HG02885 (cell line): ENCODE data around the gene LXN.
A peak's percentile ranks its signal among the peaks of the same experiment; 100 is the strongest.
"Not testable (repeated sequence)": the region's sequence is repeated elsewhere in the genome, so short reads cannot be mapped to it uniquely, and the experiment has no call there.

Source experiments
- ATAC-seq: cut with Tn5 transposase; IDR thresholded peaks from one replicate; pipeline ENCODE4 v1.9.1; 2021; ENCODE audit warnings: mild to moderate bottlenecking; ENCODE audit not compliant: unreplicated experiment, poor library complexity

The LXN gene

GRCh38 chr3:158672215-158673176 is at the start of gene LXN:
TSS of gene LXN (minus strand) at chr3:158672648. CDS start at chr3:158672478, 170 bp downstream.
- peak; percentile 99 for ATAC-seq

GRCh38 chr3:158722108-158722507 is 49.7 kb upstream of the LXN start:
- ATAC-seq = no peak

GRCh38 chr3:158718490-158719170 is 46.2 kb upstream of the LXN start:
- no peak for ATAC-seq

- ATAC-seq = no peak
Measured at GRCh38 chr3:158717576-158717975, 45.1 kb upstream of the LXN start.

- no peak for ATAC-seq
Measured at GRCh38 chr3:158713094-158713499, 40.6 kb upstream of the LXN start.

GRCh38 chr3:158712443-158712842 is 40.0 kb upstream of the LXN start:
- ATAC-seq = no peak

GRCh38 chr3:158711886-158712285 is 39.4 kb upstream of the LXN start:
- no peak for ATAC-seq

GRCh38 chr3:158710601-158711000 is 38.2 kb upstream of the LXN start:
- ATAC-seq = no peak

- no peak for ATAC-seq
Measured at GRCh38 chr3:158709666-158710083, 37.2 kb upstream of the LXN start.

GRCh38 chr3:158703566-158703965 is 31.1 kb upstream of the LXN start:
- ATAC-seq = no peak

GRCh38 chr3:158702815-158703481 is 30.5 kb upstream of the LXN start:
- ATAC-seq = no peak

- ATAC-seq = no peak
Measured at GRCh38 chr3:158701420-158702065, 29.1 kb upstream of the LXN start.

- ATAC-seq = no peak
Measured at GRCh38 chr3:158700559-158700958, 28.1 kb upstream of the LXN start.

GRCh38 chr3:158696618-158697017 is 24.2 kb upstream of the LXN start:
- ATAC-seq = no peak

GRCh38 chr3:158693866-158694456 is 21.5 kb upstream of the LXN start:
- not testable (repeated sequence) for ATAC-seq

GRCh38 chr3:158685159-158685558 is 12.7 kb upstream of the LXN start:
- no peak for ATAC-seq

GRCh38 chr3:158683230-158683962 is 10.9 kb upstream of the LXN start:
- no peak for ATAC-seq

GRCh38 chr3:158680861-158681260 is 8.4 kb upstream of the LXN start:
- no peak for ATAC-seq

GRCh38 chr3:158679547-158680000 is 7.1 kb upstream of the LXN start:
- ATAC-seq = no peak
